CD4-positive, CD25-positive, alpha-beta regulatory T cell (primary cell): Measurements from ENCODE around the gene PSMD5. TPM values are rescaled to one million over a fixed set of nuclear protein-coding genes. Genes with fewer than 3 reads are reported as not detected.

Source experiments
- ATAC-seq, 2 donors: fragments of 150-1000 bp; cut with Tn5 transposase; one replicate each; pipeline ENCODE4 v1.10.0; 2021; ENCODE audit warnings: low read depth in 2 of 2, moderate number of reproducible peaks in 2 of 2, moderate library complexity in 1 of 2
- DNase-seq, 3 donors: peaks; one replicate each; pipeline versions ENCODE4 v3.0.0 to v3.0.0-alpha.2; 2012 to 2022; ENCODE audit warnings: mixed read lengths in 1 of 3
- H3K27ac ChIP-seq: one replicate; pipeline ENCODE4 v1.7.0; 2013; ENCODE audit warnings: mild to moderate bottlenecking, low read length; ENCODE audit not compliant: insufficient read depth, poor library complexity, severe bottlenecking
- H3K27me3 ChIP-seq: one replicate; pipeline ENCODE4 v1.7.0; 2013; ENCODE audit warnings: low read length; ENCODE audit not compliant: control insufficient read depth, insufficient read depth
- H3K36me3 ChIP-seq: one replicate; pipeline ENCODE4 v1.7.0; 2013; ENCODE audit warnings: mild to moderate bottlenecking, low read length, moderate library complexity; ENCODE audit not compliant: control insufficient read depth, insufficient read depth
- H3K4me1 ChIP-seq: 2 replicates; pipeline ENCODE4 v1.7.0; 2013; ENCODE audit warnings: mild to moderate bottlenecking, low read length; ENCODE audit not compliant: insufficient read depth, control insufficient read depth, poor library complexity, severe bottlenecking
- H3K4me3 ChIP-seq: one replicate; pipeline ENCODE4 v1.7.0; 2013; ENCODE audit warnings: low read depth, mild to moderate bottlenecking, low read length, moderate library complexity
- H3K9me3 ChIP-seq, 2 experiments: 1 replicate in 1 of 2; 2 replicates in 1 of 2; pipeline ENCODE4 v1.7.0; 2013; ENCODE audit warnings: low read length in 2 of 2, mild to moderate bottlenecking in 1 of 2, moderate library complexity in 1 of 2; ENCODE audit not compliant: control insufficient read depth in 2 of 2
- H3K27ac Mint-ChIP-seq, 3 donors: one replicate each; pipeline ENCODE4 v1.8.0; 2020 to 2022; ENCODE audit warnings: mild to moderate bottlenecking in 3 of 3, mixed read lengths in 3 of 3, moderate library complexity in 2 of 3
- H3K27me3 Mint-ChIP-seq: one replicate; pipeline ENCODE4 v1.8.0; 2022; ENCODE audit warnings: mild to moderate bottlenecking, mixed read lengths
- H3K36me3 Mint-ChIP-seq: one replicate; pipeline ENCODE4 v1.8.0; 2020; ENCODE audit warnings: mixed read lengths
- H3K4me1 Mint-ChIP-seq, 4 donors: one replicate each; pipeline ENCODE4 v1.8.0; 2020 to 2022; ENCODE audit warnings: mixed read lengths in 4 of 4, mild to moderate bottlenecking in 1 of 4
- H3K4me3 Mint-ChIP-seq, 4 donors: one replicate each; pipeline ENCODE4 v1.8.0; 2020 to 2022; ENCODE audit warnings: mild to moderate bottlenecking in 4 of 4, mixed read lengths in 4 of 4, moderate library complexity in 3 of 4
- H3K9me3 Mint-ChIP-seq, 7 donors: one replicate each; pipeline ENCODE4 v1.8.0; 2020 to 2022; ENCODE audit warnings: mixed read lengths in 7 of 7, mild to moderate bottlenecking in 3 of 7, moderate library complexity in 2 of 7
- polyA plus RNA-seq, 4 donors: library from polyadenylated mRNA; unstranded; fragments of 300-500 nt; fragmentation: Illumina TruSeq; gene quantifications; one replicate each; pipeline ENCODE4 v1.2.3, GENCODE V29; 2021
- total RNA-seq: library from RNA; stranded (reverse); gene quantifications from one replicate; pipeline ENCODE4 v1.2.3, GENCODE V29; 2022

Gene PSMD5
- total and polyA plus RNA-seq, 5 donors from 2014 or later = 27.0 to 44.0 (median 30.4) TPM

DNA sequence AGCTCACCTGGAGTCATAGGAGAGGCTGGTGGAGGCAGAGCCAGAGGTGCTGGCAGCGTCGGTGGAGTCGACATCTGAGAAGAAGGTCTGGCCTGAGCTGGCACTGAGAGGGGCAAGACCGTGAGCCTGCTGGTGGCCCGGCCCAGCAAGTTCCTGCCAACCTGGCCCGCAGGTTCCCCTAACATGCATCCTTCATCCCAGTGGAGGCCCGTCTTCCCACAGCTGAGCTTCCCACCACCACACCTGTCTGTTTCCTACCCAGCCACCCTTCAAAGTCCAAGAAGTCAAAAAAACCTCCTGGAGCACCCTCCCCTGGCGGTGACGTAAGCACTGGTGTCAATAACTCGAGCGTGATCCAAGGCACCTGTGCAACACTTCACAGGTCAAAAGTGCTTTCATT lies 17.4 kb upstream of the PSMD5 start:
- peaks cover 42% of the 10 kb centered on the region for H3K36me3 Mint-ChIP-seq
- Histone ChIP-seq H3K4me3 (no peak overlapping the region), H3K27me3 (no peaks in the 10 kb centered on the region), H3K36me3 (peaks cover 75% of the 10 kb centered on the region), H3K4me1 (no peaks in the 10 kb centered on the region), H3K9me3 (no peaks in the 10 kb centered on the region), H3K27ac (no peak overlapping the region)
- H3K4me3 Mint-ChIP-seq = no peak overlapping the region
- H3K27ac Mint-ChIP-seq = peak overlapping the region in 1 of 3 donors; percentile 62
- H3K4me1 Mint-ChIP-seq = peaks cover 0 to 8% (median 4%) of the 10 kb centered on the region in 4 donors
- H3K9me3 Mint-ChIP-seq = peaks cover 0 to 1% (median 0%) of the 10 kb centered on the region in 7 donors
- no peaks in the 10 kb centered on the region for H3K27me3 Mint-ChIP-seq
- DNase-seq (no peak), ATAC-seq (no peak)

DNA sequence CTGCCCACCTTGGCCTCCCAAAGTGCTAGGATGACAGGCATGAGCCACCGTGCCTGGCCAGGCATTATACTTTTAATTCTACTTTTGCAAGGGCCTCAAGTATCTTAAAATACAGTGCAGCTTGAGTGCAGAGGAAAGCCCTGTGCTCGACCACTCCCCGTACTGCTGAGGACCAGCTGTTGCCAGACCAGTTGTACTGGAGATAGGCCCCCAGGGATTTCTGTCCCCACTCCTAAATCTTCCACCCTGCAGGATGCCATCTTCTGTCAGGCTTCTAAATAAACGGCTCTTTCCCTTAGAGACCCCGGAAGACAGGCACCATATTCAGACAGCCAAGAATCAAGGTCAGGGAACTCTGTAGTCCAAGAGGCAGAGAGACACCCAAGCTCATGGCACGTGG lies 16.6 kb upstream of the PSMD5 start:
- no peak overlapping the region for H3K4me3 ChIP-seq
- H3K27me3 ChIP-seq = no peaks in the 10 kb centered on the region
- H3K27ac ChIP-seq = no peak overlapping the region
- H3K9me3 Mint-ChIP-seq = peaks cover 0 to 1% (median 0%) of the 10 kb centered on the region in 7 donors
- DNase-seq = no peak
- H3K9me3 ChIP-seq = no peaks in the 10 kb centered on the region
- no peak overlapping the region for H3K27ac Mint-ChIP-seq
- H3K27me3 Mint-ChIP-seq = no peaks in the 10 kb centered on the region
- peaks cover 72% of the 10 kb centered on the region for H3K36me3 ChIP-seq
- no peak for ATAC-seq
- H3K4me1 Mint-ChIP-seq = peaks cover 0 to 12% (median 4%) of the 10 kb centered on the region in 4 donors
- H3K4me1 ChIP-seq = no peaks in the 10 kb centered on the region
- H3K4me3 Mint-ChIP-seq = no peak overlapping the region
- peaks cover 49% of the 10 kb centered on the region for H3K36me3 Mint-ChIP-seq

DNA sequence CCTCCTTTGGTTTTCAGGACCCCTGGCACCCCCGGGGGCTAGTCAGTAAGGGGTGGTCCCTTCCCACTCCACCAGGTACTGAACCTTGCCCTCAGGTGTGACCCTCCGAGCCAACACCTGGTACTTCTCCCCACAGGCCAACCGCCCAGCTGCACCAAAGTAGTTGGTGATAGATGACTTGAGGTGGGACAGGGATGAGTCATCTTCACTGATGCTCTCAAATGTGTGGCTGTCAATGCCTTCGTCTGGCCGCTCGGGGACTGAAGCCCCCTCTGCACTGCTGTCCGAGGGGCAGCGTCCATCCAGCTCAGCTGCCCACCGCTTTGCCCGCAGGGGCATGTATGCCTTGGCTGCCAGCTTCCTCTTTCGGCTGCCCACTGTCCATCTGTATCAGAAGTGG lies 15.2 kb upstream of the PSMD5 start:
- H3K27me3 Mint-ChIP-seq = no peaks in the 10 kb centered on the region
- H3K4me3 Mint-ChIP-seq = no peak overlapping the region
- peak overlapping the region in 2 of 3 donors; percentile 51 to 52 for H3K27ac Mint-ChIP-seq
- no peak for ATAC-seq
- H3K4me3 ChIP-seq = no peak overlapping the region
- no peaks in the 10 kb centered on the region for H3K4me1 ChIP-seq
- peaks cover 0 to 1% (median 0%) of the 10 kb centered on the region in 7 donors for H3K9me3 Mint-ChIP-seq
- no peak overlapping the region for H3K27ac ChIP-seq
- no peak for DNase-seq
- peaks cover 46% of the 10 kb centered on the region for H3K36me3 Mint-ChIP-seq
- no peaks in the 10 kb centered on the region for H3K27me3 ChIP-seq
- H3K4me1 Mint-ChIP-seq = peaks cover 0 to 22% (median 5%) of the 10 kb centered on the region in 4 donors
- H3K36me3 ChIP-seq = peaks cover 69% of the 10 kb centered on the region
- no peaks in the 10 kb centered on the region for H3K9me3 ChIP-seq

DNA sequence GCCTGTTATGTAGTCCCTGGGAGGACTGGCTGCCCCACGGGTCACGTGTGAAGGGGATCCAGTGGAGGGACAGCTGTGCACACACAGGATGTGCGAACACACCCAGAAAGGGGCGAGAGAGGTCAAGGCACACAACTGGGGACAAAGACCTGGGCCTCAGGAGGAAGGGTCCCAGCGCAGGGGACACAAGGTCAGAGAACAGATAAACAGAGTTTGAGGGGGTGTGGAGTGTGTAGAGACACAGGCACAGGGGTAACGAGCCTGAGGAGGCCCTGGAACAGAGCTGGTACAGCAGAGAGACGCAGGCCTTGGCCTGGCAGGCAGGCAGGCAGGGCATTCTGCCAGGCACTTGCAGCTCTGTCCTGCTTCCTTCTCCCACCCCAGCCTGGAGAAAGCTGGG lies 14.8 kb upstream of the PSMD5 start:
- H3K36me3 ChIP-seq = peaks cover 65% of the 10 kb centered on the region
- H3K9me3 ChIP-seq = no peaks in the 10 kb centered on the region
- H3K4me3 Mint-ChIP-seq = no peak overlapping the region
- no peak overlapping the region for H3K4me3 ChIP-seq
- H3K4me1 ChIP-seq = no peaks in the 10 kb centered on the region
- H3K27ac Mint-ChIP-seq = peak overlapping the region in 2 of 3 donors; percentile 75 to 86
- ATAC-seq (no peak), DNase-seq (no peak)
- H3K9me3 Mint-ChIP-seq = peaks cover 0 to 1% (median 0%) of the 10 kb centered on the region in 7 donors
- peaks cover 0 to 26% (median 5%) of the 10 kb centered on the region in 4 donors for H3K4me1 Mint-ChIP-seq
- H3K27ac ChIP-seq = no peak overlapping the region
- no peaks in the 10 kb centered on the region for H3K27me3 ChIP-seq
- no peaks in the 10 kb centered on the region for H3K27me3 Mint-ChIP-seq
- peaks cover 50% of the 10 kb centered on the region for H3K36me3 Mint-ChIP-seq

DNA sequence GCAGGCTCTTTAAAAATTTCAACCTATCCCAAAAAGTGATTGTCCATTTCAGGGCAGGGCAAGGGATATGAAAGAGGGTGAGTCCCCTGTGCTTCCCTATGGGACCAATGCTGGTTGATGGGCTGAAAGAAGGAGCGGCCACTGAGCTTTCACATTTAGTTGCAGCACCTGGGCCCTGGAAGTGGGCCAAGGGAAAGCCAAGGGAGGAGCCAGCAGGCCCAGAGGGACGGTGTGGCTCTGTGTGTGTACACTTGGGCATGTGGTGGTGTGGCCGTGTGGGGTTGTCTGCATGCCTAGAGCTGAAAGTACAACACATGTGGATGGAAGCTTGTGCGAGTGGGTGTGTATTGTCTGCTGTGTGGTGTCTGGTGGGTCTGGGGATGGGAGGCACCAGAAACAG lies 14.0 kb upstream of the PSMD5 start:
- Mint-ChIP-seq H3K4me3 (no peak overlapping the region), H3K27ac (peak overlapping the region in 2 of 3 donors; percentile 59 to 89)
- peaks cover 64% of the 10 kb centered on the region for H3K36me3 ChIP-seq

DNA sequence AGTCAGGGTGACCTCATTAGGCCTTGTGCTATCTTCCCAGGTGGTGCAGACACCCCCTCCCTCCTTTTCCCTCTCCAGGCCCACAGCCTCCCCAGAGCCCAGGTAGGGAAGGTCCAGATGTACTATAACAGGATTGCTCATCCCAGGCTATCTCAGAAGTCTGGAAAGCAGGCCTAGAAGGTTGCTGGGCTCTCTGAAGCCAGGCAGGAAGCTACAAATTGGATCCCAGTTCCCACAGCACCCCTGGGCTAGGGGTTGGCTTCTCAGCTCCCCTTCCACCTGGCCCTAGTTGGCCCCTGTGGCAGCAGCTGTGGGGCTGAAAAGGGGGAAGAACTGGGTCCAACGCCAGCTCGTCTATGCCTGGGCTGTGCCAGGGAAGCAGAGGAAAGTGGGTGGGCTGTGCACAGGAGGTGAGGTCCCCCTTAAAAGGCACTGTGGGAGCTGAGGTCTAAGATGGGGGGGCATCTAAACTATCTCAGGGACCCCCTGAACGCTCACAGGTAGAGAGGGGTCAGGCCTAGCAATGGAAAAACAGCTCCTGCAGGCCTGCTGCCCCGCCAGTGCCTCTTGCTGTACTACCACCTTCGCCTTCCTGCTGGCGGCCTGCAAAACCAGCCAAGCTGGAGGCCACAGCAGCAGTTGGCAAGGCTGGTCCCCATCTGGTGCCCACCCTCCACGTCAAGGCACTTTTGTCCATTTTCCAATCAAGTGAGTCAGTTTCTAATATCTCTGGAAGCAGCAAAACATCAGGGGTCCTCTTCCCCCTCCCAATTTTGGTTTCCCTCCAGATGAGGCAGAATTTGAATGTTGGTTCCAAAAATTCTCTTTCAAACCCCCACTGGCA lies 13.3 kb upstream of the PSMD5 start:
- peaks cover 49% of the 10 kb centered on the region for H3K36me3 Mint-ChIP-seq
- no peaks in the 10 kb centered on the region for H3K27me3 Mint-ChIP-seq
- no peak overlapping the region for H3K27ac ChIP-seq
- H3K9me3 ChIP-seq = no peaks in the 10 kb centered on the region
- H3K4me3 ChIP-seq = no peak overlapping the region
- DNase-seq = no peak
- H3K27me3 ChIP-seq = no peaks in the 10 kb centered on the region
- H3K9me3 Mint-ChIP-seq = peaks cover 0 to 1% (median 0%) of the 10 kb centered on the region in 7 donors
- ATAC-seq = no peak
- no peaks in the 10 kb centered on the region for H3K4me1 ChIP-seq
- H3K4me3 Mint-ChIP-seq = no peak overlapping the region
- peaks cover 64% of the 10 kb centered on the region for H3K36me3 ChIP-seq
- H3K4me1 Mint-ChIP-seq = peaks cover 0 to 37% (median 8%) of the 10 kb centered on the region in 4 donors
- no peak overlapping the region for H3K27ac Mint-ChIP-seq

More for the DNA sequence above, 14.0 kb upstream of the PSMD5 start:
- ATAC-seq (no peak), DNase-seq (no peak)
- H3K27me3 Mint-ChIP-seq = no peaks in the 10 kb centered on the region
- peaks cover 0 to 1% (median 0%) of the 10 kb centered on the region in 7 donors for H3K9me3 Mint-ChIP-seq
- H3K4me3 ChIP-seq = no peak overlapping the region
- no peak overlapping the region for H3K27ac ChIP-seq
- no peaks in the 10 kb centered on the region for H3K27me3 ChIP-seq
- peaks cover 48% of the 10 kb centered on the region for H3K36me3 Mint-ChIP-seq
- no peaks in the 10 kb centered on the region for H3K4me1 ChIP-seq
- H3K9me3 ChIP-seq = no peaks in the 10 kb centered on the region
- peaks cover 0 to 32% (median 5%) of the 10 kb centered on the region in 4 donors for H3K4me1 Mint-ChIP-seq

DNA sequence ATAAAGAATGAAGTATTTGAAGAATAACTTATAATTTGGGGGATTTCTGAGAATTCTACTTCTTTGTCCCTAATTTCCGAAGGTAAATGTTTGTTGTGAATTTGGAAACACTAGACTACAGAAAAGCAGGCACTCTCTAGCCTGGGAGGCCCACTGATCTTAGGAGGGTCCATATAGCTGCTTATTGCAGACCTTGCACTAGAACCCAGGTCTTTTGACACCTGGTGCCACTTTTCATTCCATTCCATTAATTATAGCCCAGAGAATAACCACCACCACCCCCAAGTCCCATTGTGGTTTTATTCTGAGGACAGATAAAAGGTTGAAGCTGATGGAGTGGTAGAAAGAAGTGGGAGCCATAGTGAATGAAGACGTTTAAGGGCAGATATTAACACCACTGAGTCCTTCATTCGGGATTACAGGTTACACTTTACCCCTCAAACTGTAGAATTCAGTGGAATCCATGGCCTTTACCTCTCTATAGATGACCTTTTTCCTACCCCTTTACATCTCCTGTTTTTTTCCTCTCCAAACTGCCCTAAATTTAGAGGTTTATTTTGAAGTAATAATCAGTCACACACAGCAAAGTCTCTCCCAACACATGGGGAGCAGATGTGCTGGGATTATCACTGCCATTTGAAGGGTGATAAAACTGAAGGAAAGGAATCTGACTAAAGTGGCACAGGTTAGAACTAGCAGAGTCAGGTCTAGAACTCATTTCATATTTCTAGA lies 12.0 kb upstream of the PSMD5 start:
- H3K36me3 Mint-ChIP-seq = peaks cover 45% of the 10 kb centered on the region

More for the DNA sequence above, 12.0 kb upstream of the PSMD5 start:
- ATAC-seq (no peak), DNase-seq (no peak)
- no peak overlapping the region for H3K27ac ChIP-seq
- H3K27me3 ChIP-seq = no peaks in the 10 kb centered on the region
- no peak overlapping the region for H3K4me3 ChIP-seq
- H3K36me3 ChIP-seq = peaks cover 53% of the 10 kb centered on the region
- Mint-ChIP-seq H3K9me3 (no peaks in the 10 kb centered on the region), H3K4me1 (peaks cover 4 to 47% (median 13%) of the 10 kb centered on the region in 4 donors), H3K4me3 (no peak overlapping the region), H3K27me3 (no peaks in the 10 kb centered on the region), H3K27ac (peak overlapping the region in 2 of 3 donors; percentile 9 to 85)
- no peaks in the 10 kb centered on the region for H3K4me1 ChIP-seq
- no peaks in the 10 kb centered on the region for H3K9me3 ChIP-seq
